GM18517 (cell line): Measurements from ENCODE around the gene ZGRF1.
"Not testable (repeated sequence)": the region's sequence is repeated elsewhere in the genome, so short reads cannot be mapped to it uniquely, and the experiment has no call there.

Experiments used
- ATAC-seq: cut with Tn5 transposase; IDR thresholded peaks from one replicate; pipeline ENCODE4 v1.9.1; 2021; ENCODE audit warnings: mild to moderate bottlenecking, moderate library complexity; ENCODE audit not compliant: unreplicated experiment

Gene ZGRF1

DNA sequence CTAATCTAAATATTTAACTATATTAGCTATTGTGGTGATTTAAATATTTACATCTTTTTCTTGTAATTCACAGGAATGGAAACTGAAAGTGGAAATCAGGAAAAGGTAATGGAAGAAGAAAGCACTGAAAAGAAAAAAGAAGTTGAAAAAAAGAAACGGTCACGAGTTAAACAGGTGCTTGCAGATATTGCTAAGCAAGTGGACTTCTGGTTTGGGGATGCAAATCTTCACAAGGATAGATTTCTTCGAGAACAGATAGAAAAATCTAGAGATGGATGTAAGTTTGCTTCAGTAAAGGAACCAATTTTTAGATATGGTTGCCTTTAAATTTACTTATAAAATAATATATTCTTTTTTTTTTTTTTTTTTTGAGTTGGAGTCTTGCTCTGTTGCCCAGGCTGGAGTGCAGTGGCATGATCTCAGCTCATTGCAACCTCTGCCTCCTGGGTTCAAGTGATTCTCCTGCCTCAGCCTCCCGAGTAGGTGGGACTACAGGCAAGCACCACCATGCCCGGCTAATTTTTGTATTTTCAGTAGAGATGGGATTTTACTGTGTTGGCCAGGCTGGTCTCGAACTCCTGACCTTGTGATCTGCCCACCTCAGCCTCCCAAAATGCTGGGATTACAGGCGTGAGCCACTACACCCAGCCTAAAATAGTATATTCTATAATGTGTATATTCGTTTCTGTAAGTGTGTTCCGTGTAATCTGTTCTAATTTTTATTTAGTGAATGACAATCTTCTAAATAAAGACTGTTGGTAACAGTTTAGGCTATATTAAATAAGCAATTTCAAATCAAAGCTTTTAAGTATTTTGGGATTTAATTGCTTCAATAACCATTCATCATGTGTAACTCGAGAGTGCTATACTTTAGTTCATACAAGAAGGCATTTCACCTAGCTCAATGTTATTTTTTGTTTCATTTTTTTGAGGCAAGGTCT lies 8.2 kb upstream of the ZGRF1 start:
- ATAC-seq, result not testable (repeated sequence)

DNA sequence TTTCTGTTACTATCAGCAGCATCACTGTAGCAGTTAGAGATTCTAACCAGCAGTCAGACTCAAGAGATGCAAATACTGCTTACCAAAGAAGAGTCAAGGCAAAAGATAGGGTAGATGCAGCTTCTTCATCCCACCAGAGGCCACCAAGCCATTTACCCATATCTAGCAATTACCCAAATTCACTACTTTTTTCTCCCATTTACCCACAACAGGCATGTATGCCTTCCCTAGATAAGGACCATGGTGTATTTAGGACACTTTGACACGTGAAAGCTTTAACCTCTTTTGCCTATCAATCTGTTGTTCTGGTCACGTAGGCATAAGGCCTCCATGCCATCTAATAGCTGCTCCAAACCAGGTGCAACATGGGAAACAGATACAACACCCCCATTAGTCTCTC lies 5.8 kb upstream of the ZGRF1 start:
- ATAC-seq, result no peak

- ATAC-seq, result peak; percentile 11
These were observed 800 bp upstream of the ZGRF1 start for GRCh38 chr4:112637552-112637866.

DNA sequence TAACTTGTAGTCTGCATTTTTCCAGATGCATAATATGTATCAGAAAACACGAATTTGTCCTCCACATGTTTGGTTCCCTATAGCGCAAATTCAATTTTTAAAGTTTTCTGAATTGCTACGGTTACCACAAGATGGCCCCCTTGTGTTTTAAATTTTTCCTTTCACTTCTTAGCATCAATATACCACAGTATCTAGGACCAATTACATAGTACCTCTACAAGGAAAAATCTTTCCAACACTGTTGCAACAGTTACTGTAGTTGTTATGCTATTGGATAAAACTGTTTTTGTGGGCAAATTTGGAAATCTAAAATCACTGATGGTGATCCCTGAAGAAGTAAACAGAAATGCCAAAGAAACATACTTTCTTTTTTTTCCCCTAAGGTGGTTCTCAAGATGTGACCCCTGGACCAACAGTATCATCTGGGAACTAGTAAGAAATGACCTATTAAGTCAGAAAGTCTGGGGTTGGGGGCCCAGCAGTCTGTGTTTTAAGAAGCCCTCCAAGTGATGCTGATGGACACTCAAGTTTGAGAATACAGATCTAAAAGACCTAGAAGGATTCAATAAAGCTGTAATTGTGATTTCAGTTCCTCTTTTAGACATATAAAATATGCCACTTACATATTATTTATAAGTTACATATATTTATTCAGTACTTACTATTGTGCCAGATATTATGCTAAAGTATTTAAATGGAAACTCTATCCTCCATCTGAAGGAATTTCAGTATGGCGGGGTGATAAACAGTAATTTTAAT lies 3.1 kb downstream of the ZGRF1 start:
- ATAC-seq, result peak; percentile 26

DNA sequence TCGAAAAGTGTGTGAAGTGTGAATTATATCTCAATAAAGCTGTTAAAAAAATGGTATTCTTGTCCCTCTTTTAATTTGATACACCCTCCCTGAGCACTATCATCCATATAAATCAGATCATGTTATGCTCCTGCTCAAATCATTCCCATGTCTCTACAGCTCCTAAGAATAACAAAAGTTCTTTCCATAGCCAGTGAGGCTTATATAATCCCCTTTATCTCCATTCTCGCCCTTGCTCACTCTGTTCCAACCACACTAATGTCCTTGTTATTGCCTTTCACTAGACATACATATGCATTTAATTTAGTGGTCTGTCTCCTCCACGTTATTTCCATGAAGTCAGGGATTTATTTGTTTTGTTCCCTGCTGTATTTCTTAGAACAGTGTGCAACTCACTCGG lies 10.5 kb downstream of the ZGRF1 start:
- no peak for ATAC-seq

GRCh38 chr4:112616984-112617383 lies 19.7 kb downstream of the ZGRF1 start:
- ATAC-seq, result no peak

DNA sequence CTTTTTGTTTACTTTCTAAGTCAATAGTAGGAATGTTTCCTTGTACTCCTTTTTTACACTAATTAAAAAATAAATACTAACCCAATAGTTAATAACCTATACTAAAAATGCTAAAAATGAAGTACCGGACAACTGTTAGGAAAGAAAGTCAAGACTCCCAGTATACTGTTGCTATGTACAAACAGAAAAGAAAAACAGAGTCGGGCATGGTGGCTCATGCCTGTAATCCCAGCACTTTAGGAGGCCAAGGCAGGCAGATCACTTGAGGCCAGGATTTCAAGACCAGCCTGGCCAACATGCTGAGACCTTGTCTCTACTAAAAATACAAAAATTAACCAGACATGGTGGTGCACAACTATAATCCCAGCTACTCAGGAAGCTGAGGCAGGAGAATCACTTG lies 23.9 kb downstream of the ZGRF1 start:
- ATAC-seq, result not testable (repeated sequence)

DNA sequence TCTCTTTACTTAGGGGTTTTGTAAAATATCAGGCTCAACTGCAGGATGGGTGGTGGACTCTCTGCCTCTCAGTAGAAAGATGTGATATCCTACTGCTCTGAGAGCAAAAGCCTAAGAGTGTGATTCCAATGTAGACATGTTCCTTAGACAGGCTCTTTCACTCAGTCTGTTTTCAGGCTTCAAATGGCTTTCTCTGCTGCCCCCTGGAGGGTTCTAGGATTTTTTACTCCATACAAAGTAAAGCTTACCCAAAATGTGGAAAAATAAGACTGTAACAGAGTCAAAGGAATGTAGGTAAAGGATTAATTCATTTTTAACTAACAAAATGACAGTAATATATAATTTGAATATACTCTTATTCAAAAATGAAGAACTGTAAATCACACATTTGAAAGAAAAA lies 32.1 kb downstream of the ZGRF1 start:
- ATAC-seq, result peak; percentile 55

GRCh38 chr4:112594993-112595392 lies 41.7 kb downstream of the ZGRF1 start:
- ATAC-seq, result no peak

DNA sequence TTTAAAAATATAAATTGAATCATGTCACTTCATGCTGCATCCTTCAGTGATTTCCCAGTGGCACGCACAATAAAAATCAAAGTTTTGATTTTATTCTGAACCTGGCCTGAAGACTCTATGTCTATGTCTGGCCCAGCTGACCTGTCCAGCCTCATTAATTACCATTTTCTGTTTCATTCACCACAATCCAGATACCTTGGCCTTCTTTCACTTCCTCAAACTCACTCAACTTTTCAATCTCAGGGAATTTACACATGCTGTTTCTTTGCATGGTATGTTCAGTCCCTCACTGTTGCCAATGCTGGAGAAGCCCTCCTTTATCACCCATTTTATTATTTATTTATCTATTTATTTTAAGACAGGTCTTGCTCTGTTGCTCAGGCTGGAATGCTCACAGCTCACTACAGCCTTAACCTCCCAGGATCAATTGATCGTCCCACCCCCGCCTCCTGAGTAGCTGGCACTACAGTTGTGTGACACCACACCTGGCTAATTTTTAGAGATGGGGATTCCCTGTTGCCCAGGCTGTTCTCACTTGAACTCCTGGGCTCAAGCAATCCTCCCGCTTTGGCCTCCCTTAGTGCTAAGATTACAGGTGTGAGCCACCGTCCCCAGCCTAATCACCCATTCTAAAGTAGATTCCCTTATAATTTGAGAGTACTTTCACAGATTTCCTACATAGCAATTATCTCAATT lies 43.1 kb downstream of the ZGRF1 start:
- ATAC-seq, result peak; percentile 61

DNA sequence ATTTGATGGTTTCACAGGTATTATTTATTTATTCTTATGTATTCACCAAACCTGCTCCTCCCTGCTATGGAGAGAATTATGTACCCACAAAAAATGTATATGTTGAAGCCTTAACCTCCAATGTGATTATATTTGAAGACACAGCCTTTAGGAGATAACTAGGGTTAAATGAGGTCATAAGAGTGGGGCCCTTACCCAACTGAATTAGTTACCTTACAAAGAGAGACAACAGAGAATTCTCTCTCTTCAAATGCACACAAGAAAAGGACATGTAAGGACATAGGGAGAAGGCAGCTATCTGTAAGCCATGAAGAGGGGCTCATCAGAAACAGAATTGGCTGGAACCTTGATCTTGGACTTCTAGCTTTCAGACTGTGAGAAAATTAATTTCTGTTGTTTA lies 44.0 kb downstream of the ZGRF1 start:
- ATAC-seq, result no peak

GRCh38 chr4:112591593-112591992 lies 45.1 kb downstream of the ZGRF1 start:
- no peak for ATAC-seq

GRCh38 chr4:112589206-112589605 lies 47.5 kb downstream of the ZGRF1 start:
- ATAC-seq, result no peak

- ATAC-seq, result no peak
These were observed 50.6 kb downstream of the ZGRF1 start for GRCh38 chr4:112585977-112586736.

GRCh38 chr4:112567536-112567935 lies 69.2 kb downstream of the ZGRF1 start:
- ATAC-seq, result no peak

- ATAC-seq, result no peak
These were observed 71.9 kb downstream of the ZGRF1 start for GRCh38 chr4:112564706-112565270.

DNA sequence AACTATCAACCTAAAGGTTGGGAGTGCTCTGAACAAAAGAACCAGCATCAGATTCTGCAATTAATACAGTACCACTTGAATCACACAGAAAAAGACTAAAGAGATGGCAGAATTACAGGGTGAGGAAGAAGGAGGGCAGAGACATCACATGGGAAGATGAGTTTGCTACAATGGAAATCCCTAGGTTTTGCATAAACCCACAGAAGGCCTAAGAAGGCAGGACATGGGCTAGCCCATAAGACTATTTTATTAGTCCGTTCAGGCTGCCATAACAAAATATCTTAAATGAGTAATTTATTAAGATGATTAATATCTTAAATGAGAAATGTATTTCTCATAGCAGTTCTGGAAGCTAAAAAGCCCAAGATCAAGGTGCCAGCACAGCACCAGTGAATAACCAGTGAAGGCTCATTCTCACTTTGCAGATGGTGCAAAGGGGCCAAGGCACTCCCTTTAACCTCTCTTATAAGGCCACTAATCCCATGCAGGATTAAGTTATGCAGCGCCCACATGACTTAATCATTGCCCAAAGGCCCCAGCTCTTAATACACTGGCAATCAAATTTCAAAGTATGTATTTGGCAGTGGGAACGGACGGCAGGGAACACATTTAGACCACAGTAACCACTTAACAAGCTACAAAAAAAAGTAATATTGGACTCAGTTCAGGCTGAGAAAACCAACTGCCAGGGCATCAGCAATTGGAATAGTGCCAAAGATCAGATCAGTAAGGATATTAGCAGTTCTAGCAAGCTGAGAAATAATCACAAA lies 73.1 kb downstream of the ZGRF1 start:
- ATAC-seq, result no peak

- no peak for ATAC-seq
These were observed 74.3 kb downstream of the ZGRF1 start for GRCh38 chr4:112562254-112562879.

- ATAC-seq, result no peak
These were observed 76.6 kb downstream of the ZGRF1 start for GRCh38 chr4:112560084-112560483.
